A549 (cell line): Measurements from ENCODE around the gene CACNA1C.

ENCODE experiments used
- FOSB ChIP-seq: fragments of 250-450 bp; sonication (Bioruptor Pico); IDR thresholded peaks from 2 replicates; pipeline ENCODE4 v1.5.0; 2020; ENCODE audit warnings: mild to moderate bottlenecking, moderate library complexity
- MAFK ChIP-seq: fragments of 450-650 bp; IDR thresholded peaks from 2 replicates; pipeline ENCODE4 v1.6.1; 2014; ENCODE audit not compliant: partially characterized antibody
- MAZ ChIP-seq: fragments of 150-350 bp; IDR thresholded peaks from 2 replicates; pipeline ENCODE4 v1.6.1; 2014; ENCODE audit warnings: antibody characterized with exemption, low read depth, low read length, borderline replicate concordance
- PHF8 ChIP-seq: fragments of 200-600 bp; sonication (generic); IDR thresholded peaks from 2 replicates; pipeline ENCODE4 v1.6.1; 2016; ENCODE audit warnings: low read depth, mild to moderate bottlenecking, antibody characterized with exemption, moderate library complexity, borderline replicate concordance
- SREBF2 ChIP-seq: fragments of 450-650 bp; IDR thresholded peaks from 2 replicates; pipeline ENCODE4 v1.6.1; 2014; ENCODE audit warnings: mild to moderate bottlenecking, moderate library complexity
- TF ChIP-seq, protein P1 (sequence below): fragments of >200 bp; sonication (Bioruptor Twin); formaldehyde crosslinking; IDR thresholded peaks from 3 replicates; pipeline ENCODE4 v1.5.1; 2016
- TF ChIP-seq, protein P2 (sequence below): fragments of 450-650 bp; IDR thresholded peaks from 2 replicates; pipeline ENCODE4 v1.6.1; 2014; ENCODE audit warnings: antibody characterized with exemption

DNA sequence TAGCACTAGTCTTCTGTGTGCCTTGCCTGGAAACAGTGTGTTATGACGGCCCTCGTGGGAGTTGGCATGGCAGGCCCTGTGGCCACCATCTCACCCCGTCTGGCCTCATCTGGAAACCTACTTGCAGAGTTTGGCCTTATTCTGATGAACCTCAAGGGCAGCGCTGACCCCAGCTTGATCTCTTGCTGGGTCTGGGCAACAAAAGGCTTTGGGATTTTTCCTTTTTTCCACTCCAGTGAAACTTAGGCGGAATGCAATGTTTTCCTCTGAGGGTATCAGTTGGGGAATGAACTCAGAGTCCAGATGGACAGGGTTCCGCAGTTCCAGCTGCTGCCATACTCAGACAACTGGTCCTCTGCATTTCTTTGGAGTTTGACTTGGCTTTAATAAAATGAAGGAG, 15.9 kb downstream of the CACNA1C start:
- TF ChIP-seq FOSB (CRISPR knock-in tag): no peak
- TF ChIP-seq, protein P1, sequence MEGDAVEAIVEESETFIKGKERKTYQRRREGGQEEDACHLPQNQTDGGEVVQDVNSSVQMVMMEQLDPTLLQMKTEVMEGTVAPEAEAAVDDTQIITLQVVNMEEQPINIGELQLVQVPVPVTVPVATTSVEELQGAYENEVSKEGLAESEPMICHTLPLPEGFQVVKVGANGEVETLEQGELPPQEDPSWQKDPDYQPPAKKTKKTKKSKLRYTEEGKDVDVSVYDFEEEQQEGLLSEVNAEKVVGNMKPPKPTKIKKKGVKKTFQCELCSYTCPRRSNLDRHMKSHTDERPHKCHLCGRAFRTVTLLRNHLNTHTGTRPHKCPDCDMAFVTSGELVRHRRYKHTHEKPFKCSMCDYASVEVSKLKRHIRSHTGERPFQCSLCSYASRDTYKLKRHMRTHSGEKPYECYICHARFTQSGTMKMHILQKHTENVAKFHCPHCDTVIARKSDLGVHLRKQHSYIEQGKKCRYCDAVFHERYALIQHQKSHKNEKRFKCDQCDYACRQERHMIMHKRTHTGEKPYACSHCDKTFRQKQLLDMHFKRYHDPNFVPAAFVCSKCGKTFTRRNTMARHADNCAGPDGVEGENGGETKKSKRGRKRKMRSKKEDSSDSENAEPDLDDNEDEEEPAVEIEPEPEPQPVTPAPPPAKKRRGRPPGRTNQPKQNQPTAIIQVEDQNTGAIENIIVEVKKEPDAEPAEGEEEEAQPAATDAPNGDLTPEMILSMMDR: no peak
- TF ChIP-seq MAFK: no peak
- TF ChIP-seq, protein P2, sequence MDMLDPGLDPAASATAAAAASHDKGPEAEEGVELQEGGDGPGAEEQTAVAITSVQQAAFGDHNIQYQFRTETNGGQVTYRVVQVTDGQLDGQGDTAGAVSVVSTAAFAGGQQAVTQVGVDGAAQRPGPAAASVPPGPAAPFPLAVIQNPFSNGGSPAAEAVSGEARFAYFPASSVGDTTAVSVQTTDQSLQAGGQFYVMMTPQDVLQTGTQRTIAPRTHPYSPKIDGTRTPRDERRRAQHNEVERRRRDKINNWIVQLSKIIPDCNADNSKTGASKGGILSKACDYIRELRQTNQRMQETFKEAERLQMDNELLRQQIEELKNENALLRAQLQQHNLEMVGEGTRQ: no peak
- TF ChIP-seq PHF8: no peak
- TF ChIP-seq SREBF2: no peak
- no peak for TF ChIP-seq MAZ
